Panc1 (cell line): ENCODE results near the gene NTM.

Experiments used
- TF ChIP-seq, protein P1 (sequence below): fragments of 450-650 bp; IDR thresholded peaks from 2 replicates; pipeline ENCODE4 v1.5.1; 2017; ENCODE audit warnings: mild to moderate bottlenecking
- TF ChIP-seq, protein P2 (sequence below), 2 experiments: IDR thresholded peaks; 2 replicates each; pipeline ENCODE4 v1.6.1; 2011 to 2012; ENCODE audit warnings: low read depth in 2 of 2, control low read depth in 1 of 2, low read length in 1 of 2, mild to moderate bottlenecking in 1 of 2, moderate library complexity in 1 of 2; ENCODE audit not compliant: insufficient read depth in 1 of 2

DNA sequence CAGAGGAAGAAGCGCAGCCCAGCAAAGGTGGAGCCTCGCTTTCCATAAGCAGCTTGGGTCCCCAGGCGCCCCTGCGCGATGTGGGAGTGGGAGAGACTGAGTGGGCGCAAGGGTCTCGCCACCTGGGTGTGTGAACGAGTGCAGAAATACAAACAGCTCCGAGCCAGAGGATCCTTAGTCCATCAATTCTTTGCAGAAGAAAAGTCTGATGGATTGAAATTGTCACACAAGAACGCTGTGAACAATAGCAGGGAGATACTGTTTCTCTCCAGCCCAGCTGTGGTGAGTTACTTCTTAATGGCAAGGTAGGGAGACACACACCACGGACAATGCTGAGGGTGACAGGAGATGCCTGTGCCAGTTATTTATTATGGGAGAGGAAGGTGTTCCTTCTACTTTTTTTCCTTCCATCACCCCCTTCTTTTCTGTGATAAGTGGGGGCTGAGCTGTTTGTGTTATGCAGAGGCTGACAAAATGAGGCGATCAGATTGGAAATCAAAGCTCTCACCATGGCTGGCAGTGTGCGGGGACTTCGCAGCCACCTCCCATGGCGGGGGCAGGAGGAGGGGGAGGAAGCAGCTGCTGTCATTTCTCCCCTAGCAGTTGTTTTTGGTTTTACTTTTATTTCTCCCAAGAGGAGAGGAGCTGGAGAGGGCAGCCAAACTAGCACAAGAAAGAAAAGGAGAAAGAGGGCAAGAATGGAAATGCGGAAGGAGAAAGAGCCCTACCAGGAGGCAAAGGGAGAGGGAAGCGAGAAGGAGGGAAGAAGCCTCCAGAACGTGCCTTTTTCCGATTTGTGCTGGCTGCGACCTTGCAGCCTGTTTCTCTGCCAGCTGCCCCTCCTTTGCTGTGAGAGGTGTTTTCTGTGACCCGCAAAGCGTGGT is 755.8 kb downstream of the NTM start:
- TF ChIP-seq, protein P1, sequence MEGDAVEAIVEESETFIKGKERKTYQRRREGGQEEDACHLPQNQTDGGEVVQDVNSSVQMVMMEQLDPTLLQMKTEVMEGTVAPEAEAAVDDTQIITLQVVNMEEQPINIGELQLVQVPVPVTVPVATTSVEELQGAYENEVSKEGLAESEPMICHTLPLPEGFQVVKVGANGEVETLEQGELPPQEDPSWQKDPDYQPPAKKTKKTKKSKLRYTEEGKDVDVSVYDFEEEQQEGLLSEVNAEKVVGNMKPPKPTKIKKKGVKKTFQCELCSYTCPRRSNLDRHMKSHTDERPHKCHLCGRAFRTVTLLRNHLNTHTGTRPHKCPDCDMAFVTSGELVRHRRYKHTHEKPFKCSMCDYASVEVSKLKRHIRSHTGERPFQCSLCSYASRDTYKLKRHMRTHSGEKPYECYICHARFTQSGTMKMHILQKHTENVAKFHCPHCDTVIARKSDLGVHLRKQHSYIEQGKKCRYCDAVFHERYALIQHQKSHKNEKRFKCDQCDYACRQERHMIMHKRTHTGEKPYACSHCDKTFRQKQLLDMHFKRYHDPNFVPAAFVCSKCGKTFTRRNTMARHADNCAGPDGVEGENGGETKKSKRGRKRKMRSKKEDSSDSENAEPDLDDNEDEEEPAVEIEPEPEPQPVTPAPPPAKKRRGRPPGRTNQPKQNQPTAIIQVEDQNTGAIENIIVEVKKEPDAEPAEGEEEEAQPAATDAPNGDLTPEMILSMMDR, result no peak
- TF ChIP-seq, protein P2, sequence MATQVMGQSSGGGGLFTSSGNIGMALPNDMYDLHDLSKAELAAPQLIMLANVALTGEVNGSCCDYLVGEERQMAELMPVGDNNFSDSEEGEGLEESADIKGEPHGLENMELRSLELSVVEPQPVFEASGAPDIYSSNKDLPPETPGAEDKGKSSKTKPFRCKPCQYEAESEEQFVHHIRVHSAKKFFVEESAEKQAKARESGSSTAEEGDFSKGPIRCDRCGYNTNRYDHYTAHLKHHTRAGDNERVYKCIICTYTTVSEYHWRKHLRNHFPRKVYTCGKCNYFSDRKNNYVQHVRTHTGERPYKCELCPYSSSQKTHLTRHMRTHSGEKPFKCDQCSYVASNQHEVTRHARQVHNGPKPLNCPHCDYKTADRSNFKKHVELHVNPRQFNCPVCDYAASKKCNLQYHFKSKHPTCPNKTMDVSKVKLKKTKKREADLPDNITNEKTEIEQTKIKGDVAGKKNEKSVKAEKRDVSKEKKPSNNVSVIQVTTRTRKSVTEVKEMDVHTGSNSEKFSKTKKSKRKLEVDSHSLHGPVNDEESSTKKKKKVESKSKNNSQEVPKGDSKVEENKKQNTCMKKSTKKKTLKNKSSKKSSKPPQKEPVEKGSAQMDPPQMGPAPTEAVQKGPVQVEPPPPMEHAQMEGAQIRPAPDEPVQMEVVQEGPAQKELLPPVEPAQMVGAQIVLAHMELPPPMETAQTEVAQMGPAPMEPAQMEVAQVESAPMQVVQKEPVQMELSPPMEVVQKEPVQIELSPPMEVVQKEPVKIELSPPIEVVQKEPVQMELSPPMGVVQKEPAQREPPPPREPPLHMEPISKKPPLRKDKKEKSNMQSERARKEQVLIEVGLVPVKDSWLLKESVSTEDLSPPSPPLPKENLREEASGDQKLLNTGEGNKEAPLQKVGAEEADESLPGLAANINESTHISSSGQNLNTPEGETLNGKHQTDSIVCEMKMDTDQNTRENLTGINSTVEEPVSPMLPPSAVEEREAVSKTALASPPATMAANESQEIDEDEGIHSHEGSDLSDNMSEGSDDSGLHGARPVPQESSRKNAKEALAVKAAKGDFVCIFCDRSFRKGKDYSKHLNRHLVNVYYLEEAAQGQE (IDR thresholded peaks at IDR 0.05; ENCODE audit: insufficient read depth in 1 of 2, low read depth in 2 of 2, low read length in 1 of 2), result no peak
